SH-SY5Y (cell line): ENCODE results near the gene RGP1.

Experiments used
- GATA2 ChIP-seq: IDR thresholded peaks from 2 replicates; pipeline ENCODE4 v1.6.1; 2011; ENCODE audit warnings: mild to moderate bottlenecking, low read depth, low read length
- GATA3 ChIP-seq: IDR thresholded peaks from 2 replicates; pipeline ENCODE4 v1.6.1; 2011; ENCODE audit warnings: low read depth, mild to moderate bottlenecking, low read length, moderate library complexity

- TF ChIP-seq GATA2 (peak; percentile 64; the same call in 1 of the 2 replicates), GATA3 (no peak)
Observed at GRCh38 chr9:35790385-35791296, 41.6 kb downstream of the RGP1 start.
